ENCODE measurements around the gene LONP1. TPM values are rescaled to one million over a fixed set of nuclear protein-coding genes. Genes with fewer than 3 reads are reported as not detected.
"Not testable (repeated sequence)": the region's sequence is repeated elsewhere in the genome, so short reads cannot be mapped to it uniquely, and the experiment has no call there.

LONP1 gene
- polyA plus RNA-seq, 3 donors: 12.1 to 37.2 (median 13.8) TPM

- not testable (repeated sequence) for H3K27ac ChIP-seq (ENCODE audit: low read depth in 1 of 2, low read length in 2 of 2)
- peaks cover 28% of the 10 kb centered on the region for H3K4me1 Mint-ChIP-seq
- WGBS (ENCODE audit: insufficient coverage): 96% methylated on average over 5 of the region's 13 CpGs
Measured at GRCh38 chr19:5688262-5688881, 31.6 kb downstream of the LONP1 start.

GRCh38 chr19:5687360-5688198 is 32.4 kb downstream of the LONP1 start:
- no peak overlapping the region for H3K27ac Mint-ChIP-seq
- peak; percentile 40 for TF ChIP-seq CTCF (IDR thresholded peaks at IDR 0.05)
- Histone ChIP-seq H3K4me1 (ENCODE audit: control insufficient read depth in 1 of 2, insufficient read depth in 2 of 2, low read length in 2 of 2) (peaks cover 27 to 40% of the 10 kb centered on the region in 2 donors), H3K79me2 (ENCODE audit: insufficient read depth, low read length) (peaks cover 26% of the 10 kb centered on the region), H4K20me1 (ENCODE audit: insufficient read depth, low read length) (peaks cover 24% of the 10 kb centered on the region), H3K4me2 (replicated peaks; ENCODE audit: extremely low read depth, low read length, poor library complexity, severe bottlenecking) (peak overlapping the region; percentile 80), H3K27ac (ENCODE audit: low read depth in 1 of 2, low read length in 2 of 2) (peak overlapping the region in 1 of 2 donors; percentile 12), H3K9ac (ENCODE audit: insufficient read depth, low read length, poor library complexity, severe bottlenecking) (no peak overlapping the region), H3K4me3 (replicated peaks in 1 of 3; ENCODE audit: low read depth in 2 of 3, low read length in 3 of 3) (peak overlapping the region in 1 of 3 experiments; percentile 76), H3K9me3 (replicated peaks in 1 of 2; ENCODE audit: control insufficient read depth in 1 of 2, insufficient read depth in 1 of 2, low read length in 2 of 2) (no peaks in the 10 kb centered on the region), H2AFZ (ENCODE audit: insufficient read depth, low read depth, low read length, poor library complexity, severe bottlenecking) (peak overlapping the region; percentile 87), H3K27me3 (ENCODE audit: control insufficient read depth in 2 of 2, insufficient read depth in 2 of 2, low read length in 2 of 2) (no peaks in the 10 kb centered on the region), H3K36me3 (replicated peaks in 1 of 2; ENCODE audit: control insufficient read depth in 1 of 2, insufficient read depth in 2 of 2, low read length in 2 of 2) (peaks cover 9% of the 10 kb centered on the region in 2 donors)
- 58% methylated on average over 70 of the region's 76 CpGs for WGBS (ENCODE audit: insufficient coverage)
- H3K27me3 Mint-ChIP-seq (ENCODE audit: low read depth in 3 of 3): peaks cover 0 to 4% (median 0%) of the 10 kb centered on the region in 3 donors
- H3K9me3 Mint-ChIP-seq: peaks cover 0 to 8% (median 0%) of the 10 kb centered on the region in 7 donors
- intact Hi-C loops (cut with micrococcal nuclease): loop anchor here (2.0 to 10.0 kb wide), 4 partner anchors 67 to 687 kb away; partner anchors contain the start of genes ALKBH7 (in 1 of the 2), DUS3L (in 1 of the 2), NDUFA11 (in 1 of the 2) and PSPN (in 1 of the 2)
- H3K36me3 Mint-ChIP-seq: peaks cover 7 to 8% of the 10 kb centered on the region in 2 donors
- no peak for DNase-seq
- peak overlapping the region in 1 of 2 donors; percentile 75 for H3K4me3 Mint-ChIP-seq
- peaks cover 28% of the 10 kb centered on the region for H3K4me1 Mint-ChIP-seq

More at GRCh38 chr19:5688262-5688881, 31.6 kb downstream of the LONP1 start:
- not testable (repeated sequence) for H3K4me3 ChIP-seq (replicated peaks in 1 of 3; ENCODE audit: low read depth in 2 of 3, low read length in 3 of 3); H3K27me3 ChIP-seq (ENCODE audit: control insufficient read depth in 2 of 2, insufficient read depth in 2 of 2, low read length in 2 of 2); H3K4me3 Mint-ChIP-seq; H3K9me3 Mint-ChIP-seq; H3K9me3 ChIP-seq (replicated peaks in 1 of 2; ENCODE audit: control insufficient read depth in 1 of 2, insufficient read depth in 1 of 2, low read length in 2 of 2); H2AFZ ChIP-seq (ENCODE audit: insufficient read depth, low read depth, low read length, poor library complexity, severe bottlenecking); H3K27me3 Mint-ChIP-seq (ENCODE audit: low read depth in 3 of 3); H3K4me2 ChIP-seq (replicated peaks; ENCODE audit: extremely low read depth, low read length, poor library complexity, severe bottlenecking); DNase-seq; H3K9ac ChIP-seq (ENCODE audit: insufficient read depth, low read length, poor library complexity, severe bottlenecking)
- intact Hi-C loops (cut with micrococcal nuclease): loop anchor here (10.0 kb wide), 3 partner anchors 106 to 686 kb away; partner anchors contain the start of genes ALKBH7 (in 1 of the 2), DUS3L (in 1 of the 2), NDUFA11 (in 1 of the 2) and PSPN (in 1 of the 2)
- peaks cover 32% of the 10 kb centered on the region for H4K20me1 ChIP-seq (ENCODE audit: insufficient read depth, low read length)
- H3K4me1 ChIP-seq (ENCODE audit: control insufficient read depth in 1 of 2, insufficient read depth in 2 of 2, low read length in 2 of 2): peaks cover 27 to 40% of the 10 kb centered on the region in 2 donors
- Mint-ChIP-seq H3K36me3 (peaks cover 15 to 16% of the 10 kb centered on the region in 2 donors), H3K27ac (peak overlapping the region in 1 of 7 donors; percentile 50)
- H3K79me2 ChIP-seq (ENCODE audit: insufficient read depth, low read length): peaks cover 34% of the 10 kb centered on the region
- peaks cover 16 to 17% of the 10 kb centered on the region in 2 donors for H3K36me3 ChIP-seq (replicated peaks in 1 of 2; ENCODE audit: control insufficient read depth in 1 of 2, insufficient read depth in 2 of 2, low read length in 2 of 2)
